Activated T-helper 1 cell treated with anti-CD3 and anti-CD28 coated beads, Interleukin-12 subunit alpha, Interleukin-12 subunit beta, Interleukin-2, Interleukin-4 antibody, amounts not matched to agents 30 ng/mL and 10 ng/mL and 1 ng/mL, durations not matched to agents 14 hours and 24 hours and 36 hours (primary cell): ENCODE data around the gene CHPT1. TPM values are rescaled to one million over a fixed set of nuclear protein-coding genes. Genes with fewer than 3 reads are reported as not detected.

Experiments
- DNase-seq: peaks from one replicate; pipeline ENCODE4 v3.0.0; 2021; ENCODE audit warnings: low spot score
- H3K27ac Mint-ChIP-seq: one replicate; pipeline ENCODE4 v1.8.0; 2021; ENCODE audit warnings: mild to moderate bottlenecking, mixed read lengths
- H3K27me3 Mint-ChIP-seq: one replicate; pipeline ENCODE4 v1.8.0; 2022; ENCODE audit warnings: mild to moderate bottlenecking, moderate library complexity, mixed read lengths; ENCODE audit not compliant: insufficient read depth
- H3K36me3 Mint-ChIP-seq: one replicate; pipeline ENCODE4 v1.8.0; 2021; ENCODE audit warnings: low read depth, mixed read lengths
- H3K4me1 Mint-ChIP-seq: one replicate; pipeline ENCODE4 v1.8.0; 2021; ENCODE audit warnings: low read depth, mixed read lengths
- H3K4me3 Mint-ChIP-seq: one replicate; pipeline ENCODE4 v1.8.0; 2021; ENCODE audit warnings: mild to moderate bottlenecking, moderate library complexity, mixed read lengths
- H3K9me3 Mint-ChIP-seq: one replicate; pipeline ENCODE4 v1.8.0; 2021; ENCODE audit warnings: mixed read lengths
- intact Hi-C: fragments of 100-400 bp; cut with micrococcal nuclease; formaldehyde crosslinking; loops from one replicate; pipeline ENCODE4 v1.15.1; 2024
- total RNA-seq: library from RNA; stranded (reverse); gene quantifications from 2 replicates; pipeline ENCODE4 v1.2.3, GENCODE V29; 2022

Gene CHPT1
- total RNA-seq, 1 donor from 2014 or later: 13.3 TPM

DNA sequence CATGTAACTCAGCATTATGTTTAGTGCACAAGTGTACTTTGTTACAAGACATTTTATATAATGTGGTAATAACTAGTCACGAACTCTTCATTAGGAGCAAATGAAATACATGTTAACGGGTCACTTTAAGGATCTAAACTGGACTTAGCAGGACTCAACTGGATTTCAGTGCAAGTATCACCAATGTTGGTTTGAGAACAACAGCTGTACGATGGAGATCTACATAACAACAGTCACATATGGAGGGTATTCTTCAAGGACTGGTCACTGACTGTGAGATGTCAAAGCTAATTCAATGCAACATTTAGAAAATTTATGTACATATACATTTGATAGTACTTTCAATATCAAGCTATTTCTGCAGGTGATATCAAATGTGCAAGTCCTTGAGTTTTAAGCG, 64.3 kb downstream of the CHPT1 start:
- Mint-ChIP-seq H3K4me1 (no peaks in the 10 kb centered on the region), H3K4me3 (no peak overlapping the region), H3K27me3 (no peaks in the 10 kb centered on the region), H3K9me3 (no peaks in the 10 kb centered on the region), H3K36me3 (peaks cover 21% of the 10 kb centered on the region), H3K27ac (no peak overlapping the region)
- no peak for DNase-seq
- intact Hi-C loops: no loop called here

DNA sequence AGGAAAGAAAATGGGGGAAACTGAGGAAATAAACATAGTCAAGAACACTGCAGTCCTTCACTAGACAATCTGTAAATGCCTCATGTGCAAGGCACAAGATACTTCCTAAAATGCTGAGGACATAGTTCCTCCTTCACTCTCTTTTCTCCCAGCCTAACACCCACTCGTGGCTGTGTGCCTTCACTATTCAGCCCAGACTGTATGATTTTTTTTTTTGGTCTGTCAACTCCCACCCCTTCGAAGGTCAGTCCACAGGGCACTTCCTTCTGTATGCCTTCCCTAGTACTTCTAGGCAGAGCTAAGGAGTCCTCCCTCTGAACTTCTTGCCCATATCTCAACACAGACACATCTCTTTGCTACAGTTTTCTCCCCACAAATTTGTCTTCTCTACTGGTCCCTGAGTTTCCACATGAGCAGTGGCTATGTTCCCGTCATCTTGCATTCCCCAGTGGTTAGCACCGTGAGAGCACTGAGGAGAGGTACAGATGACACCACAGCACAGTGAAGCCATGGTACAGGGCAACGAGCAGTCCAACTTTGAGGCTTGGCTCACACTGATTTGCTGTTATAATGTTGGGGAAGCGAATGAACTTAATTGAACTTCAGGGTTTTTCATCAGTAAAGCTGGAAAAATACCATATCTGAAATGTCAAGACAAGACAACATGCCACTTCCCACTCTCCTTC, 65.9 kb downstream of the CHPT1 start:
- Mint-ChIP-seq H3K9me3 (no peaks in the 10 kb centered on the region), H3K36me3 (peaks cover 14% of the 10 kb centered on the region), H3K27me3 (no peaks in the 10 kb centered on the region), H3K4me3 (no peak overlapping the region), H3K27ac (no peak overlapping the region), H3K4me1 (no peaks in the 10 kb centered on the region)
- intact Hi-C loops: no loop called here
- no peak for DNase-seq

DNA sequence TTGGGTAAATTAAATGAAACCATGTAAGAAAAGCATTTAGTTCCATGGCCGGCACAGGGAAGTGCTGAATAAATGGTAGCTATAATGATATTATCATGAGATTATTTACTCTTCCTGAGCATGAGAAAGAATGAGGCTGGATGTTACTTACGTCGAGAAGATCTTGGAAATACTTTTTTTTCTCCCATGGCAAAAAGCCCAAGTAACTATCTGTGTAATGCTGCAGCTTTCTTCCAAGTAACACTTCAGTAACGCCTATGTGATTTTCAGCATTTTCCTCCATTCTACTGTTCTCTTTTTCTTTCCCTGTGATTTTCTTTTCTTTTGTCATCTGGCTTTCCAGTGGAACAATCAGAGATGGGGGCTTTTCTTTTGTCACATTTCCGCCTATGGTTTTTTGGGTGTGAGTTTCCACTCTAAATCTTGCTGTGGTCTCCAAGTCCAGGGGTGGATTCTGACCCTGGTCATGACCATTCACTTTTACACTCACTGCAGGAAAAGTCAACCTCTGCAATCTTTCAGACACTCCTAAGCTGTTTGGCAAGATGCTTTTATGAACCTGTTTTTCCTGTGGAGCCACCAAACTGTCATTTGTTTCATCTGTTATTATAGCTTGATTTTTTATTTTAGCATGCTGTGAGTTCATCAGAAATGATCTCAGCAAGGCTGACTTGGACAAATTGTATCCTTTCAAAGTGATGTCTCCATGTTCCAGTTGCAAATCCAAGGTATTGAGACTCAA, 66.8 kb downstream of the CHPT1 start:
- no peak overlapping the region for H3K27ac Mint-ChIP-seq
- DNase-seq: no peak
- H3K9me3 Mint-ChIP-seq: no peaks in the 10 kb centered on the region
- H3K4me3 Mint-ChIP-seq: no peak overlapping the region
- no peaks in the 10 kb centered on the region for H3K4me1 Mint-ChIP-seq
- intact Hi-C loops: no loop called here
- H3K36me3 Mint-ChIP-seq: peaks cover 15% of the 10 kb centered on the region
- no peaks in the 10 kb centered on the region for H3K27me3 Mint-ChIP-seq

DNA sequence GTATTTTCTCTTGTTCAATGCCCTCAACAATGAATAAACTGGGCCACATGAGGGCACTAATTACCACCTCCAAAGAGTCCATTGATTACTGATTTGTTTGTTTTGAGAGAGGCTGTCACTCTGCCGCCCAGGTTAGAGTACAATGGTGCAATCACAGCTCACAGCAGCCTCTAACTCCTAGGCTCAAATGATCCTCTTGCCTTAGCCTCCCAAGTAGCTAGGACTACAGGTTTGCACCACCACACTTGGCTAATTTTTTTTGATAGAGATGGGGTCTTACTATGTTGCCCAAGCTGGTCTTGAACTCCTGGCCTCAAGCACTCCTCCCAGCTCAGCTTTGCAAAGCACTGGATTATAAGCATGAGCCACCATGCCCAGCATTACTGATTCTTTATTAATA, 70.1 kb downstream of the CHPT1 start:
- Mint-ChIP-seq H3K27ac (no peak overlapping the region), H3K4me3 (no peak overlapping the region), H3K27me3 (no peaks in the 10 kb centered on the region), H3K36me3 (peaks cover 27% of the 10 kb centered on the region), H3K4me1 (peaks cover 13% of the 10 kb centered on the region), H3K9me3 (no peaks in the 10 kb centered on the region)
- no peak for DNase-seq
- intact Hi-C loops: no loop called here

DNA sequence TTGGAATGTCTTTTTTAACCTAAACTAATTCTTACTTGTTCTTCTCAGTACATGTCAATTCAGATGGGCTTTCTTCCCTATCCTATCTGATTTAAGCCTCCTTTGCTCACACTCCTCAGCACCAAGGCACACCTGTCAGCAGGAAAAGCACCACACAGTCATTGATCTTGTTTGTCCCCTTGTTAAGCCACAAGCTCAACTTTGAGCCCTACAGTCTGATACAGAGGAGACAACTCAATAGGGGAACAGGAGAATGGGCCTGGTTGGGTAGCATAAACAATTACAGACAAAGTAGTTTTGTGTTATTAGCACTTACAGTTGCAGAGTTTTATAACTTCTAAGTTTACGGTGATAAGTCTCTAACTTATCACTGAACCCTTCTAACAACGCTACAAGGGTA, 71.3 kb downstream of the CHPT1 start:
- peaks cover 30% of the 10 kb centered on the region for H3K36me3 Mint-ChIP-seq

DNA sequence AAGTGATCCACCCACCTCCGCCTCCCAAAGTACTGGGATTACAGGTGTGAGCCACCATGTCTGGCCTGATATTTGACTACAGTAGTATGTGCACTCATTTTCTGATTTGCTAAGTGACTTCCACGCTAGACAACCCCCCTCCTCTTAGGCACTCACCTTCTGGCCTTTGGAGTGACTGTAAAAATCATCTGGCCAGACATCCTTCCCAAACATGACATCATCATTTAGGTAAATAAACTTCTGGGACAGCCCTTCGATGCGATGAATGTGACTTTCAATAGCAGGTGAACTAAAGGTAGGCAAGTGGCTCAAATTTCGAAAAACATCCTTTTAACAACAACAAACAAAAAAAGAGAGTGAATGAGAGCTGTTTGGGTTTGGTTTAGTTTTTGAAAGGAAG, 72.4 kb downstream of the CHPT1 start:
- DNase-seq: no peak
- Mint-ChIP-seq H3K27me3 (no peaks in the 10 kb centered on the region), H3K4me1 (peaks cover 26% of the 10 kb centered on the region), H3K4me3 (no peak overlapping the region), H3K9me3 (no peaks in the 10 kb centered on the region), H3K36me3 (peaks cover 30% of the 10 kb centered on the region), H3K27ac (no peak overlapping the region)
- intact Hi-C loops: no loop called here

More for the DNA sequence above, 71.3 kb downstream of the CHPT1 start:
- Mint-ChIP-seq H3K9me3 (no peaks in the 10 kb centered on the region), H3K27ac (no peak overlapping the region), H3K4me1 (peaks cover 22% of the 10 kb centered on the region), H3K4me3 (no peak overlapping the region), H3K27me3 (no peaks in the 10 kb centered on the region)
- intact Hi-C loops: no loop called here
- DNase-seq: no peak

DNA sequence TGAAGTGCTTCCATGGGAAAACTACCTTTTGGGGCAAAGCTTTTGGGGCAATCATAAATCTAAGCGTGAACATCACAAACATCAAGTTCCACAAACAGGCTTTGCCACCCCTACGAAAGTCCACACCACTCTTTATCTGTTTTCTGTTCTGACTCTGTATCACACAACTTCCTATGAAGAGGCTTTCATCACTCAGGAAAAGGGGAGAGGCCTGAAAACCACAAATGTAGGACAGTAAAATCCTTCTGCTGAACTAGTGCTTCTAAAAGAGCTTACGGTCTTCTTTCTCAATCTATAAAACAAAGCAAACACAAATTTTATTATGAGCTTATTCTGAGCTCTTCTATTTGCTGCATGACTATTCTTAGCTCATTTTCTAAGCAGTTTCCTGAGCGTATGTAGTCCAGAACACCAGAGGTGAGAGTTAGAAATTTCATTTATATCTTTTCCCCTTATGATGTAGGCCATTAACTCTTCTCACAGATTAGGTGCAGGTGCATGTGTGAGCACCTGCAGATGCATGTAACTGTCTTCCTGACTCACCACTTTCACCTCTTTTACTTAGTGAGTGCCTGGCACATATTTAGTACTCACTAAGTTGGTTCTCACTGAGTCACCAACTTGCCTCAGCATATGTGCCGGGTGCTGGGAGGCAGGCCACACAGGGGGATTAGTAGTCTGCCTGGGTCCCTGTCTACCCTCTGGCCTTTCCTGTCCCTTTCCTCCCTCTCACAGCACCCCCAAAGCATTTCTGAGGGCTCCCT, 74.8 kb downstream of the CHPT1 start:
- Mint-ChIP-seq H3K36me3 (peaks cover 26% of the 10 kb centered on the region), H3K4me3 (no peak overlapping the region), H3K27ac (no peak overlapping the region), H3K4me1 (peaks cover 38% of the 10 kb centered on the region), H3K27me3 (no peaks in the 10 kb centered on the region), H3K9me3 (no peaks in the 10 kb centered on the region)
- no peak for DNase-seq
- intact Hi-C loops: loop anchor here (2.0 kb wide), 2 partner anchors 145 to 357 kb away; no protein-coding TSS in a partner anchor

DNA sequence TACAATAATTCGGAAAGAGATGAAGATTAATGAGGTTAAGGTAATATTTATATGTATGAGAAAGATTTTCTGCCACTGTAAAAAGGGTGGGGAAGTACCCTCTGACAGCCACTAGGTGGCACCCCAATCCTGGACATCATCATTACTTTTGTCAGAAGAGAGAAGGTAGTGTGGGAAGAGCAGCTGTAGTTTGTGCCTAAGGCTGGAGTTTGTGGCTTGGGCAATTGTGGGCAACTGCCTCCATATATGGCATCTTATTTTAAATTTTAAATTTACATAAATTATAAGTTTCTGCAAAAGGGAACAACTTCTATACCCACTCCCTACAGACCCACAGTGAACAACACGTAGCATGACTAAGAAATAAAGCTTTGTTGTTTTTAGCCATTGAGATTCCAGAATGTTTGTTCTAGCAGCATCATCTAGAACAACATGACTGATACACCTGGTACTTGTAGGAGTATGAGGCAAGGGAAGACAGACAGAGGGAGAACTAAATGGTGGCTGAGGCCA, 76.3 kb downstream of the CHPT1 start:
- H3K4me3 Mint-ChIP-seq: no peak overlapping the region
- no peaks in the 10 kb centered on the region for H3K9me3 Mint-ChIP-seq
- intact Hi-C loops: loop anchor here (1.0 to 2.0 kb wide), 5 partner anchors 9 to 359 kb away; no protein-coding TSS in a partner anchor
- peak; percentile 47 for DNase-seq
- peaks cover 41% of the 10 kb centered on the region for H3K4me1 Mint-ChIP-seq
- H3K36me3 Mint-ChIP-seq: peaks cover 29% of the 10 kb centered on the region
- no peaks in the 10 kb centered on the region for H3K27me3 Mint-ChIP-seq
- peak overlapping the region; percentile 42 for H3K27ac Mint-ChIP-seq

DNA sequence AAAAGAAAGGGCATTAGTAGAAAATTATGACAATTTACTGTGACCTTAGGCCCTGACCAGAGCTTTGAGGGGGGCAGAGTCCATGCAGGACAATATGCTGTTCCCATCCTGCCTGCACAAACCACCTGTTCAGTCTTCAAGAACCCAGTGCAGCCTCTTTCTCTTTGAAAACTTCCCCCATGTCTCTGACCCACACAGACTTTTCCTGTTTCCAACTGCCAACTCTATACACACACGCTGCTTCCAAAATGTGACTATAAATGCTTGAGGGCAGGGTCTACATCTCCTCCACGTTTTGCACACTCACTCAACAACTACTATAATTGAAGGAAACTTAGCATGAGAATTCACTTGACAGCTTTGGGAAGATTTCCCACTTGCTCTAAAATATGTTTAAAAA, 78.4 kb downstream of the CHPT1 start:
- Mint-ChIP-seq H3K4me1 (peaks cover 45% of the 10 kb centered on the region), H3K27ac (no peak overlapping the region), H3K9me3 (no peaks in the 10 kb centered on the region), H3K4me3 (no peak overlapping the region), H3K36me3 (peaks cover 35% of the 10 kb centered on the region), H3K27me3 (no peaks in the 10 kb centered on the region)
- DNase-seq: no peak
- intact Hi-C loops: no loop called here

DNA sequence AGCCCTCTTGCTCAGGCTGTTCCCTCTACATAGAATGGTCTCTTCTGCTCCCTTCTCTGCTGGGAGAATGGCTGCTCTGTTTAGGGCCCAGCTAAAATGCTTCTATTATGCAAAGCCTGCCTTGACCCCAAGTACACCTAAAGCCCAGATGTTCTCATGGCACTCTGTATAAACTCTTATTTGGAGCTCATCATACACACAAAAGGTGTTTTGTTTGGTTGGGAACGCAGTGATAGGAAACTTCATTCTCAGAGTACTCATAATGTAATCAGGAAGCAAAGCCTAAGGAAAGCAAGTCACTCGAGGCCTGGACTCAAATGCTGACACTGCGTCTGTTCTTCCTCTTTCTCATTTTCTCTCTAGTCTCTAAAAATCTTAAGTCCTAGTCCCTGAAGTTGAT, 80.0 kb downstream of the CHPT1 start:
- Mint-ChIP-seq H3K4me3 (no peak overlapping the region), H3K4me1 (peaks cover 47% of the 10 kb centered on the region), H3K27me3 (no peaks in the 10 kb centered on the region), H3K27ac (no peak overlapping the region), H3K36me3 (peaks cover 30% of the 10 kb centered on the region), H3K9me3 (no peaks in the 10 kb centered on the region)
- intact Hi-C loops: no loop called here
- no peak for DNase-seq

DNA sequence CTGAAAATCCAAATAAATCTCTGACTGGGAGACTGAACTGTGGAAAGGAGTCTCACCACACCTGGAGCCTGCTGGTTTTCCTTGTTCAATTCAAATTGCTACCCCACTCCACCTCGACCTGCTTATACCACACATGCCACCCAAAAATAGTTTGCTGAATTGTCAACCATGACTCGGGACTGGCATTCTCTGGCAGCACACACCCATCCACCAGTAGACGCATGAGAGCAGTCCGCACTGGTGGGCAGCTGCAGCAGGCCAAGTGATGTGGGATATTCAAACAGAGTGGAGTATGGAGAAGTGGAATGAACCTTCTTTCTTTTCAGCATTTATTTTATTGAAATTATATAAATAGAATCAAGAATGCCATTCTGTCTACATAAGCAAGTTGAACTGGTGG, 80.5 kb downstream of the CHPT1 start:
- intact Hi-C loops: no loop called here
- H3K36me3 Mint-ChIP-seq: peaks cover 30% of the 10 kb centered on the region
- peaks cover 50% of the 10 kb centered on the region for H3K4me1 Mint-ChIP-seq
- H3K27ac Mint-ChIP-seq: no peak overlapping the region
- no peaks in the 10 kb centered on the region for H3K9me3 Mint-ChIP-seq
- H3K27me3 Mint-ChIP-seq: no peaks in the 10 kb centered on the region
- H3K4me3 Mint-ChIP-seq: no peak overlapping the region
- DNase-seq: no peak
